WTC11 (cell line): Measurements from ENCODE around the gene FERMT1. TPM values are rescaled to one million over a fixed set of nuclear protein-coding genes. Genes with fewer than 3 reads are reported as not detected.

Experiments
- ATAC-seq: fragments of 200-7000 bp; cut with Tn5 transposase; 2 replicates; pipeline ENCODE4 v1.10.0; 2021; ENCODE audit warnings: mild to moderate bottlenecking, moderate library complexity
- CTCF ChIA-PET: fragments of 300-600 bp; sonication (Branson Sonifier 250); formaldehyde crosslinking; loops from one replicate; lab custom pipeline; 2021; ENCODE audit warnings: antibody characterized with exemption; lab: Charles Lee
- POLR2A ChIA-PET: fragments of 350-600 bp; sonication (Branson Sonifier 250); formaldehyde crosslinking; loops from one replicate; lab custom pipeline; 2021; ENCODE audit warnings: antibody characterized with exemption; lab: Charles Lee
- DNase-seq: peaks from one replicate; pipeline ENCODE4 v3.0.0; 2021; ENCODE audit warnings: low spot score
- H3K27ac Mint-ChIP-seq: 2 replicates; pipeline ENCODE4 v1.8.0; 2021; ENCODE audit warnings: mixed read lengths
- H3K27me3 Mint-ChIP-seq: 2 replicates; pipeline ENCODE4 v1.8.0; 2021; ENCODE audit warnings: low read depth, mild to moderate bottlenecking, moderate library complexity, mixed read lengths
- H3K36me3 Mint-ChIP-seq: 2 replicates; pipeline ENCODE4 v1.8.0; 2021; ENCODE audit warnings: mixed read lengths
- H3K4me1 Mint-ChIP-seq: 2 replicates; pipeline ENCODE4 v1.8.0; 2022; ENCODE audit warnings: mixed read lengths
- H3K4me3 Mint-ChIP-seq: 2 replicates; pipeline ENCODE4 v1.8.0; 2021; ENCODE audit warnings: mild to moderate bottlenecking, moderate library complexity, mixed read lengths
- H3K9me3 Mint-ChIP-seq: 2 replicates; pipeline ENCODE4 v1.8.0; 2021; ENCODE audit warnings: mixed read lengths
- CREB1 ChIP-seq: sonication (generic); formaldehyde crosslinking; IDR thresholded peaks from 2 replicates; pipeline ENCODE4 v1.8.0; 2023; ENCODE audit warnings: mild to moderate bottlenecking, missing genetic modification reagents
- CREM ChIP-seq: sonication (generic); formaldehyde crosslinking; IDR thresholded peaks from 2 replicates; pipeline ENCODE4 v1.8.1; 2022; ENCODE audit warnings: mild to moderate bottlenecking, missing genetic modification reagents, moderate library complexity
- FOXJ3 ChIP-seq: sonication (generic); formaldehyde crosslinking; IDR thresholded peaks from 2 replicates; pipeline ENCODE4 v1.9.0; 2021; ENCODE audit warnings: missing genetic modification reagents, mild to moderate bottlenecking, borderline replicate concordance
- MYBL2 ChIP-seq: sonication (generic); formaldehyde crosslinking; IDR thresholded peaks from 2 replicates; pipeline ENCODE4 v1.8.1; 2023; ENCODE audit warnings: mild to moderate bottlenecking, moderate library complexity, missing genetic modification reagents
- TCF7 ChIP-seq: sonication (generic); formaldehyde crosslinking; IDR thresholded peaks from 2 replicates; pipeline ENCODE4 v1.8.0; 2022; ENCODE audit warnings: mild to moderate bottlenecking, low read depth, missing genetic modification reagents, moderate library complexity
- TEAD4 ChIP-seq: sonication (generic); formaldehyde crosslinking; IDR thresholded peaks from 2 replicates; pipeline ENCODE4 v1.8.0; 2022; ENCODE audit warnings: mild to moderate bottlenecking, missing genetic modification reagents
- ZNF232 ChIP-seq: sonication (generic); formaldehyde crosslinking; IDR thresholded peaks from 2 replicates; pipeline ENCODE4 v1.8.0; 2022; ENCODE audit warnings: mild to moderate bottlenecking, missing genetic modification reagents
- ZNF396 ChIP-seq: fragments of 250-450 bp; sonication (Bioruptor Pico); IDR thresholded peaks from 2 replicates; pipeline ENCODE4 v1.8.0; 2021; ENCODE audit warnings: mild to moderate bottlenecking, moderate library complexity, borderline replicate concordance
- ZNF671 ChIP-seq: fragments of 250-450 bp; sonication (Bioruptor Pico); IDR thresholded peaks from 2 replicates; pipeline ENCODE4 v1.8.0; 2021; ENCODE audit warnings: mild to moderate bottlenecking
- total RNA-seq: library from RNA; stranded (reverse); gene quantifications from 3 replicates; pipeline ENCODE4 v1.2.3, GENCODE V29; 2021
- TF ChIP-seq, protein P1 (sequence below): sonication (generic); formaldehyde crosslinking; IDR thresholded peaks from 2 replicates; pipeline ENCODE4 v1.8.0; 2022; ENCODE audit warnings: mild to moderate bottlenecking, missing genetic modification reagents
- TF ChIP-seq, protein P2 (sequence below): fragments of 250-450 bp; sonication (Bioruptor Pico); IDR thresholded peaks from 2 replicates; pipeline ENCODE4 v1.9.0; 2021; ENCODE audit warnings: mild to moderate bottlenecking
- TF ChIP-seq, protein P3 (sequence below): sonication (generic); formaldehyde crosslinking; IDR thresholded peaks from 2 replicates; pipeline ENCODE4 v1.8.1; 2022; ENCODE audit warnings: mild to moderate bottlenecking, missing genetic modification reagents, moderate library complexity, borderline replicate concordance
- TF ChIP-seq, protein P4 (sequence below): sonication (generic); formaldehyde crosslinking; IDR thresholded peaks from 2 replicates; pipeline ENCODE4 v1.8.1; 2023; ENCODE audit warnings: mild to moderate bottlenecking, missing genetic modification reagents
- TF ChIP-seq, protein P5 (sequence below): fragments of 250-450 bp; sonication (Bioruptor Pico); IDR thresholded peaks from 2 replicates; pipeline ENCODE4 v1.9.0; 2021; ENCODE audit warnings: moderate library complexity, mild to moderate bottlenecking, inconsistent platforms, borderline replicate concordance
- TF ChIP-seq, protein P6 (sequence below): sonication (generic); formaldehyde crosslinking; conservative IDR thresholded peaks from 2 replicates; pipeline ENCODE4 v1.8.1; 2023; ENCODE audit warnings: mild to moderate bottlenecking, low read depth, missing genetic modification reagents, moderate library complexity
- TF ChIP-seq, protein P7 (sequence below): sonication (generic); formaldehyde crosslinking; IDR thresholded peaks from 2 replicates; pipeline ENCODE4 v1.8.1; 2022; ENCODE audit warnings: low read depth, mild to moderate bottlenecking, moderate library complexity, missing genetic modification reagents, borderline replicate concordance

Gene FERMT1
- total RNA-seq, 1 experiment from 2014 or later, result 23.0 TPM

DNA sequence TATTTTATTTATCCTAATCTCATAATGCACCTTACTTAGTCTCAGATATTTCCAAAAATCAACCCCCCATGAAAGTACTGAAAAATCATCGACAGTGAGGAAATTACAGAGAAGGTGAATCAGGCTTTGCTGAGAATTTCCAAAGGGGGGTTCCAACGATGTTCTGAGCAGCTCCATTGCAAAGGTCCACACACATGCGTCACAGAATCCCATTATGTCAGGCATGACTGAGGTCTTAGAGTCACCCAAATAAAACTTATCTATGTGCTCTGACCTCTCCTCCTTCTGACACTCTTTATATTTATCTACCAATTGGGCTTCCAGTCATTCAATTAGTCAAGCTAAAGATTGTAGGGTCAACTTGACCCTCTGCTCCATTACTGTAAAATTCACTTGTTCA lies 56.2 kb downstream of the FERMT1 start (continued):
- TF ChIP-seq, protein P1, sequence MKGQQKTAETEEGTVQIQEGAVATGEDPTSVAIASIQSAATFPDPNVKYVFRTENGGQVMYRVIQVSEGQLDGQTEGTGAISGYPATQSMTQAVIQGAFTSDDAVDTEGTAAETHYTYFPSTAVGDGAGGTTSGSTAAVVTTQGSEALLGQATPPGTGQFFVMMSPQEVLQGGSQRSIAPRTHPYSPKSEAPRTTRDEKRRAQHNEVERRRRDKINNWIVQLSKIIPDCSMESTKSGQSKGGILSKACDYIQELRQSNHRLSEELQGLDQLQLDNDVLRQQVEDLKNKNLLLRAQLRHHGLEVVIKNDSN (CRISPR knock-in tag), result no peak
- TF ChIP-seq, all 79 proteins: peak for 0

DNA sequence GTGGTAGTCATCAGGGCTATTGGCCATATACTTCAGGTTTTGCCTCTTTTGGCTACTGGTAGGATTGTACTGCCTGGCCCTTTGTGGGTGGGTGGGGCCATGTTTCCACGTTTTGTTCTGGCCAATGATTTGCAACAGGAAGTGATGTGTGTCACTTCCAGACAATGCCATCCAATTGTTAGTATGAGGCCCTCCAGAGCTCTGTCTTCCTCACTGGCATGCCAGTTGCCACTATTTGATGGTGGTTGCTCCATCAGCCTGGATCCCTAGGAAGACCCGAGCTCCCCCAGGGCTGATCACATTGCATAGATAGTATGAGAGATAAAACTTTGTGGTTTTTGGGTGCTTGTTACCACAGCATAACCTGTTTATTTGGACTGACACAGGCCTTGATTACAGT lies 61.3 kb downstream of the FERMT1 start:
- TF ChIP-seq, protein P2, sequence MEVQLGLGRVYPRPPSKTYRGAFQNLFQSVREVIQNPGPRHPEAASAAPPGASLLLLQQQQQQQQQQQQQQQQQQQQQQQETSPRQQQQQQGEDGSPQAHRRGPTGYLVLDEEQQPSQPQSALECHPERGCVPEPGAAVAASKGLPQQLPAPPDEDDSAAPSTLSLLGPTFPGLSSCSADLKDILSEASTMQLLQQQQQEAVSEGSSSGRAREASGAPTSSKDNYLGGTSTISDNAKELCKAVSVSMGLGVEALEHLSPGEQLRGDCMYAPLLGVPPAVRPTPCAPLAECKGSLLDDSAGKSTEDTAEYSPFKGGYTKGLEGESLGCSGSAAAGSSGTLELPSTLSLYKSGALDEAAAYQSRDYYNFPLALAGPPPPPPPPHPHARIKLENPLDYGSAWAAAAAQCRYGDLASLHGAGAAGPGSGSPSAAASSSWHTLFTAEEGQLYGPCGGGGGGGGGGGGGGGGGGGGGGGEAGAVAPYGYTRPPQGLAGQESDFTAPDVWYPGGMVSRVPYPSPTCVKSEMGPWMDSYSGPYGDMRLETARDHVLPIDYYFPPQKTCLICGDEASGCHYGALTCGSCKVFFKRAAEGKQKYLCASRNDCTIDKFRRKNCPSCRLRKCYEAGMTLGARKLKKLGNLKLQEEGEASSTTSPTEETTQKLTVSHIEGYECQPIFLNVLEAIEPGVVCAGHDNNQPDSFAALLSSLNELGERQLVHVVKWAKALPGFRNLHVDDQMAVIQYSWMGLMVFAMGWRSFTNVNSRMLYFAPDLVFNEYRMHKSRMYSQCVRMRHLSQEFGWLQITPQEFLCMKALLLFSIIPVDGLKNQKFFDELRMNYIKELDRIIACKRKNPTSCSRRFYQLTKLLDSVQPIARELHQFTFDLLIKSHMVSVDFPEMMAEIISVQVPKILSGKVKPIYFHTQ (CRISPR knock-in tag), result no peak
- TF ChIP-seq ZNF671 (CRISPR knock-in tag) (no peak), ZNF396 (no peak), CREM (CRISPR knock-in tag) (no peak)
- TF ChIP-seq, protein P3, sequence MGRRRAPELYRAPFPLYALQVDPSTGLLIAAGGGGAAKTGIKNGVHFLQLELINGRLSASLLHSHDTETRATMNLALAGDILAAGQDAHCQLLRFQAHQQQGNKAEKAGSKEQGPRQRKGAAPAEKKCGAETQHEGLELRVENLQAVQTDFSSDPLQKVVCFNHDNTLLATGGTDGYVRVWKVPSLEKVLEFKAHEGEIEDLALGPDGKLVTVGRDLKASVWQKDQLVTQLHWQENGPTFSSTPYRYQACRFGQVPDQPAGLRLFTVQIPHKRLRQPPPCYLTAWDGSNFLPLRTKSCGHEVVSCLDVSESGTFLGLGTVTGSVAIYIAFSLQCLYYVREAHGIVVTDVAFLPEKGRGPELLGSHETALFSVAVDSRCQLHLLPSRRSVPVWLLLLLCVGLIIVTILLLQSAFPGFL (CRISPR knock-in tag), result no peak
- ChIA-PET POLR2A (no interaction called here), CTCF (interaction anchor here (0.6 kb wide), 1 partner anchor 19 kb away, joined by 3 read pairs; no protein-coding TSS in a partner anchor)
- ATAC-seq, result no peak
- peaks cover 2% of the 10 kb centered on the region; the same call in 1 of the 2 replicates for H3K4me1 Mint-ChIP-seq
- no peak for DNase-seq
- no peaks in the 10 kb centered on the region for H3K36me3 Mint-ChIP-seq
- peaks cover 13% of the 10 kb centered on the region; the same call in 1 of the 2 replicates for H3K27me3 Mint-ChIP-seq
- H3K27ac Mint-ChIP-seq, result no peak overlapping the region
- H3K4me3 Mint-ChIP-seq, result no peak overlapping the region
- H3K9me3 Mint-ChIP-seq, result no peaks in the 10 kb centered on the region

DNA sequence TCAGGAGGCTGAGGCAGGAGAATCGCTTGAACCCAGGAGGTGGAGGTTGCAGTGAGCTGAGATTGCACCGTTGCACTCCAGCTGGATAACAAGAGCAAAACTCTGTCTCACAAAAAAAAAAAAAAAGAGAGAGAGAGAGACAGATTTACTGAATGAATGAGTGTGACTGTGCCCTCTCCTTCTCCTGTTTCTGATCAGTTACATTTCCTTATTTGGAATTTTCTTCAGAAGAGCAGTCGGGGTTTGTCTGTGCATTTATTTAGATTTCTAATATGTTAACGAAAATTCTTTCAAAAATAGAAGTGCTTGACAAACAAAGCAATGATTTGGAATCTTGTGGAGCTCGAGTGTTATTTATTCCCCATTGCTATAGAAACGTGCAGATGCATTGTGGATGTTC lies 62.6 kb downstream of the FERMT1 start:
- H3K4me1 Mint-ChIP-seq, result peaks cover 2% of the 10 kb centered on the region; the same call in 1 of the 2 replicates
- TF ChIP-seq ZNF232 (CRISPR knock-in tag) (no peak), FOXJ3 (CRISPR knock-in tag) (no peak), CREB1 (CRISPR knock-in tag) (no peak), TCF7 (no peak), TEAD4 (CRISPR knock-in tag) (no peak), MYBL2 (CRISPR knock-in tag) (no peak)
- TF ChIP-seq, protein P4, sequence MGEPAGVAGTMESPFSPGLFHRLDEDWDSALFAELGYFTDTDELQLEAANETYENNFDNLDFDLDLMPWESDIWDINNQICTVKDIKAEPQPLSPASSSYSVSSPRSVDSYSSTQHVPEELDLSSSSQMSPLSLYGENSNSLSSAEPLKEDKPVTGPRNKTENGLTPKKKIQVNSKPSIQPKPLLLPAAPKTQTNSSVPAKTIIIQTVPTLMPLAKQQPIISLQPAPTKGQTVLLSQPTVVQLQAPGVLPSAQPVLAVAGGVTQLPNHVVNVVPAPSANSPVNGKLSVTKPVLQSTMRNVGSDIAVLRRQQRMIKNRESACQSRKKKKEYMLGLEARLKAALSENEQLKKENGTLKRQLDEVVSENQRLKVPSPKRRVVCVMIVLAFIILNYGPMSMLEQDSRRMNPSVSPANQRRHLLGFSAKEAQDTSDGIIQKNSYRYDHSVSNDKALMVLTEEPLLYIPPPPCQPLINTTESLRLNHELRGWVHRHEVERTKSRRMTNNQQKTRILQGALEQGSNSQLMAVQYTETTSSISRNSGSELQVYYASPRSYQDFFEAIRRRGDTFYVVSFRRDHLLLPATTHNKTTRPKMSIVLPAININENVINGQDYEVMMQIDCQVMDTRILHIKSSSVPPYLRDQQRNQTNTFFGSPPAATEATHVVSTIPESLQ, result no peak
- TF ChIP-seq, protein P5, sequence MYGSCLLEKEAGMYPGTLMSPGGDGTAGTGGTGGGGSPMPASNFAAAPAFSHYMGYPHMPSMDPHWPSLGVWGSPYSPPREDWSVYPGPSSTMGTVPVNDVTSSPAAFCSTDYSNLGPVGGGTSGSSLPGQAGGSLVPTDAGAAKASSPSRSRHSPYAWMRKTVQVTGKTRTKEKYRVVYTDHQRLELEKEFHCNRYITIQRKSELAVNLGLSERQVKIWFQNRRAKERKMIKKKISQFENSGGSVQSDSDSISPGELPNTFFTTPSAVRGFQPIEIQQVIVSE (CRISPR knock-in tag), result no peak
- TF ChIP-seq, protein P3 (CRISPR knock-in tag), result no peak
- TF ChIP-seq, protein P6, sequence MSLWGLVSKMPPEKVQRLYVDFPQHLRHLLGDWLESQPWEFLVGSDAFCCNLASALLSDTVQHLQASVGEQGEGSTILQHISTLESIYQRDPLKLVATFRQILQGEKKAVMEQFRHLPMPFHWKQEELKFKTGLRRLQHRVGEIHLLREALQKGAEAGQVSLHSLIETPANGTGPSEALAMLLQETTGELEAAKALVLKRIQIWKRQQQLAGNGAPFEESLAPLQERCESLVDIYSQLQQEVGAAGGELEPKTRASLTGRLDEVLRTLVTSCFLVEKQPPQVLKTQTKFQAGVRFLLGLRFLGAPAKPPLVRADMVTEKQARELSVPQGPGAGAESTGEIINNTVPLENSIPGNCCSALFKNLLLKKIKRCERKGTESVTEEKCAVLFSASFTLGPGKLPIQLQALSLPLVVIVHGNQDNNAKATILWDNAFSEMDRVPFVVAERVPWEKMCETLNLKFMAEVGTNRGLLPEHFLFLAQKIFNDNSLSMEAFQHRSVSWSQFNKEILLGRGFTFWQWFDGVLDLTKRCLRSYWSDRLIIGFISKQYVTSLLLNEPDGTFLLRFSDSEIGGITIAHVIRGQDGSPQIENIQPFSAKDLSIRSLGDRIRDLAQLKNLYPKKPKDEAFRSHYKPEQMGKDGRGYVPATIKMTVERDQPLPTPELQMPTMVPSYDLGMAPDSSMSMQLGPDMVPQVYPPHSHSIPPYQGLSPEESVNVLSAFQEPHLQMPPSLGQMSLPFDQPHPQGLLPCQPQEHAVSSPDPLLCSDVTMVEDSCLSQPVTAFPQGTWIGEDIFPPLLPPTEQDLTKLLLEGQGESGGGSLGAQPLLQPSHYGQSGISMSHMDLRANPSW (CRISPR knock-in tag), result no peak
- TF ChIP-seq, protein P7, sequence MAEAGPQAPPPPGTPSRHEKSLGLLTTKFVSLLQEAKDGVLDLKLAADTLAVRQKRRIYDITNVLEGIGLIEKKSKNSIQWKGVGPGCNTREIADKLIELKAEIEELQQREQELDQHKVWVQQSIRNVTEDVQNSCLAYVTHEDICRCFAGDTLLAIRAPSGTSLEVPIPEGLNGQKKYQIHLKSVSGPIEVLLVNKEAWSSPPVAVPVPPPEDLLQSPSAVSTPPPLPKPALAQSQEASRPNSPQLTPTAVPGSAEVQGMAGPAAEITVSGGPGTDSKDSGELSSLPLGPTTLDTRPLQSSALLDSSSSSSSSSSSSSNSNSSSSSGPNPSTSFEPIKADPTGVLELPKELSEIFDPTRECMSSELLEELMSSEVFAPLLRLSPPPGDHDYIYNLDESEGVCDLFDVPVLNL, result no peak
- ChIA-PET CTCF (no interaction called here), POLR2A (no interaction called here)
- H3K27ac Mint-ChIP-seq, result no peak overlapping the region
- H3K27me3 Mint-ChIP-seq, result peaks cover 13% of the 10 kb centered on the region; the same call in 1 of the 2 replicates
- no peaks in the 10 kb centered on the region for H3K9me3 Mint-ChIP-seq
- H3K4me3 Mint-ChIP-seq, result no peak overlapping the region
- ATAC-seq (no peak), DNase-seq (no peak)
- no peaks in the 10 kb centered on the region for H3K36me3 Mint-ChIP-seq
